SK-N-SH (cell line): ENCODE results near the gene ANGPTL4. TPM values are rescaled to one million over a fixed set of nuclear protein-coding genes. Genes with fewer than 3 reads are reported as not detected.
A peak's percentile ranks its signal among the peaks of the same experiment; 100 is the strongest.

ENCODE experiments used
- FOXM1 ChIP-seq: IDR thresholded peaks from 2 replicates; pipeline ENCODE4 v1.4.0; 2012; ENCODE audit warnings: low read depth, mild to moderate bottlenecking
- GABPA ChIP-seq: IDR thresholded peaks from 2 replicates; pipeline ENCODE4 v1.4.0; 2012; ENCODE audit warnings: low read depth, mild to moderate bottlenecking
- GATA2 ChIP-seq: sonication (generic); formaldehyde crosslinking; IDR thresholded peaks from 2 replicates; pipeline ENCODE4 v1.5.0; 2020; ENCODE audit warnings: mild to moderate bottlenecking, missing genetic modification reagents
- MEF2A ChIP-seq: IDR thresholded peaks from 2 replicates; pipeline ENCODE4 v1.4.0; 2012; ENCODE audit warnings: low read depth, borderline replicate concordance
- NFIC ChIP-seq: IDR thresholded peaks from 2 replicates; pipeline ENCODE4 v1.4.0; 2012; ENCODE audit warnings: borderline replicate concordance
- RCOR1 ChIP-seq: fragments of 150-350 bp; IDR thresholded peaks from 2 replicates; pipeline ENCODE4 v1.6.1; 2017; ENCODE audit warnings: antibody characterized with exemption, low read length
- RXRA ChIP-seq: IDR thresholded peaks from 2 replicates; pipeline ENCODE4 v1.4.0; 2012; ENCODE audit warnings: low read depth, mild to moderate bottlenecking, borderline replicate concordance
- SMC3 ChIP-seq: IDR thresholded peaks from 2 replicates; pipeline ENCODE4 v1.6.1; 2012; ENCODE audit warnings: low read depth, low read length, improper control_type of control experiment
- TCF12 ChIP-seq: IDR thresholded peaks from 2 replicates; pipeline ENCODE4 v1.4.0; 2012
- YY1 ChIP-seq: IDR thresholded peaks from 2 replicates; pipeline ENCODE4 v1.4.0; 2012; ENCODE audit warnings: low read depth, mild to moderate bottlenecking
- polyA plus RNA-seq, 3 experiments: library from polyadenylated mRNA; depleted of rRNA; stranded (reverse); fragments of >200 nt; gene quantifications; 2 replicates each; pipeline ENCODE4 v1.2.3, GENCODE V29; 2012
- TF ChIP-seq, protein P1 (sequence below): fragments of 200-600 bp; sonication (generic); IDR thresholded peaks from 2 replicates; pipeline ENCODE4 v1.6.1; 2017; ENCODE audit warnings: antibody characterized with exemption, mild to moderate bottlenecking, moderate library complexity
- TF ChIP-seq, protein P2 (sequence below): IDR thresholded peaks from 2 replicates; pipeline ENCODE4 v1.6.1; 2012; ENCODE audit warnings: mild to moderate bottlenecking, low read depth, low read length, moderate library complexity
- TF ChIP-seq, protein P3 (sequence below): IDR thresholded peaks from 2 replicates; pipeline ENCODE4 v1.4.0; 2012; ENCODE audit warnings: low read depth, borderline replicate concordance
- TF ChIP-seq, protein P4 (sequence below): IDR thresholded peaks from 2 replicates; pipeline ENCODE4 v1.4.0; 2012; ENCODE audit warnings: low read depth
- TF ChIP-seq, protein P5 (sequence below): IDR thresholded peaks from 2 replicates; pipeline ENCODE4; 2012

Gene ANGPTL4
- polyA plus RNA-seq, 1 of the 3 experiments (the other 2 are of a cell fraction) = 62.5 TPM

DNA sequence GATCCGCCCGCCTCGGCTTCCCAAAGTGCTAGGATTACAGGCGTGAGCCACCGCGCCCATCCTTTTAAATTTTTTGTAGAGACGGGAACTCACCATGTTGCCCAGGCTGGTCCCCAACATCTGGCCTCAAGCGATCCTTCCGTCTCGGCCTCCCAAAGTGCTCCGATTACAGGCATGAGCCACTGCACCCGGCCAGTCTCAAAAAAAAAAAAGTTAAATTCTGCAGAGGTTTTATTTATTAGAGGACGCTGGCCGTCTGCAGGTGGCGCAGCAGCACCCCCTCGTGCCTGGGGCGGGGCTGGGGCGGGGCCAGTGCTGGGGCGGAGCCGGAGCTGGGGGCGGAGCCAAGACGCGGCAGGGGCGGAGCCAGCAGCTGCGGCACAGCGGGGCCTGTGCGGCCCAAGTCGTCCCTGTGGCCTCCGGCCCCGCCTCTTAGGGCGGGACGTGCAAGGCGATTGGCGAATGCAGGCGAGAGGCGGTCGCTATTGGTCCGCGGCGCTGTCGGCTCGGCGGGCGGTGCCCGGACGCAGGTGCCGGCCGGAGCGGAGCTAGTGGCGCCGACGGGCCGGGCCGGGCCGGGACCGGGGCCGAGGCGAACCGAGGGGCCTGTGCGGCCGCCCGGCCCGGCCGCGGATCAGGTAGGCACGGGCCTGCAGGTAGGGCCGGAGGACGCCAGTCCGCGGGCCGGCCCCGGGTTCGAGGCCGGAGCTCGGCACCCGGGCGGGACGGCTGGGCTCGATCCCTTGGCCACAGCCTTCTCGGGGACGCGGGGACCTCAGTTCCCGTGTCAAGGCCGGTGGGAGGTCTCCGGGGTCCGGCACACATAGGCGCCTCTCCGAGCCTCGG lies 49.1 kb downstream of the ANGPTL4 start, which contains the start of gene MARCHF2 (continued):
- TF ChIP-seq, protein P1, sequence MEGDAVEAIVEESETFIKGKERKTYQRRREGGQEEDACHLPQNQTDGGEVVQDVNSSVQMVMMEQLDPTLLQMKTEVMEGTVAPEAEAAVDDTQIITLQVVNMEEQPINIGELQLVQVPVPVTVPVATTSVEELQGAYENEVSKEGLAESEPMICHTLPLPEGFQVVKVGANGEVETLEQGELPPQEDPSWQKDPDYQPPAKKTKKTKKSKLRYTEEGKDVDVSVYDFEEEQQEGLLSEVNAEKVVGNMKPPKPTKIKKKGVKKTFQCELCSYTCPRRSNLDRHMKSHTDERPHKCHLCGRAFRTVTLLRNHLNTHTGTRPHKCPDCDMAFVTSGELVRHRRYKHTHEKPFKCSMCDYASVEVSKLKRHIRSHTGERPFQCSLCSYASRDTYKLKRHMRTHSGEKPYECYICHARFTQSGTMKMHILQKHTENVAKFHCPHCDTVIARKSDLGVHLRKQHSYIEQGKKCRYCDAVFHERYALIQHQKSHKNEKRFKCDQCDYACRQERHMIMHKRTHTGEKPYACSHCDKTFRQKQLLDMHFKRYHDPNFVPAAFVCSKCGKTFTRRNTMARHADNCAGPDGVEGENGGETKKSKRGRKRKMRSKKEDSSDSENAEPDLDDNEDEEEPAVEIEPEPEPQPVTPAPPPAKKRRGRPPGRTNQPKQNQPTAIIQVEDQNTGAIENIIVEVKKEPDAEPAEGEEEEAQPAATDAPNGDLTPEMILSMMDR = peak; percentile 66
- TF ChIP-seq RCOR1 (no peak; the same call in 1 of the 2 replicates), NFIC (no peak), YY1 (no peak), MEF2A (no peak), GATA2 (CRISPR knock-in tag) (no peak), FOXM1 (no peak), SMC3 (peak; percentile 50; the same call in 1 of the 2 replicates), TCF12 (0 out of 2 replicates have a peak, but pooled peaks have one; percentile 9), GABPA (no peak), RXRA (no peak)
- TF ChIP-seq, protein P2, sequence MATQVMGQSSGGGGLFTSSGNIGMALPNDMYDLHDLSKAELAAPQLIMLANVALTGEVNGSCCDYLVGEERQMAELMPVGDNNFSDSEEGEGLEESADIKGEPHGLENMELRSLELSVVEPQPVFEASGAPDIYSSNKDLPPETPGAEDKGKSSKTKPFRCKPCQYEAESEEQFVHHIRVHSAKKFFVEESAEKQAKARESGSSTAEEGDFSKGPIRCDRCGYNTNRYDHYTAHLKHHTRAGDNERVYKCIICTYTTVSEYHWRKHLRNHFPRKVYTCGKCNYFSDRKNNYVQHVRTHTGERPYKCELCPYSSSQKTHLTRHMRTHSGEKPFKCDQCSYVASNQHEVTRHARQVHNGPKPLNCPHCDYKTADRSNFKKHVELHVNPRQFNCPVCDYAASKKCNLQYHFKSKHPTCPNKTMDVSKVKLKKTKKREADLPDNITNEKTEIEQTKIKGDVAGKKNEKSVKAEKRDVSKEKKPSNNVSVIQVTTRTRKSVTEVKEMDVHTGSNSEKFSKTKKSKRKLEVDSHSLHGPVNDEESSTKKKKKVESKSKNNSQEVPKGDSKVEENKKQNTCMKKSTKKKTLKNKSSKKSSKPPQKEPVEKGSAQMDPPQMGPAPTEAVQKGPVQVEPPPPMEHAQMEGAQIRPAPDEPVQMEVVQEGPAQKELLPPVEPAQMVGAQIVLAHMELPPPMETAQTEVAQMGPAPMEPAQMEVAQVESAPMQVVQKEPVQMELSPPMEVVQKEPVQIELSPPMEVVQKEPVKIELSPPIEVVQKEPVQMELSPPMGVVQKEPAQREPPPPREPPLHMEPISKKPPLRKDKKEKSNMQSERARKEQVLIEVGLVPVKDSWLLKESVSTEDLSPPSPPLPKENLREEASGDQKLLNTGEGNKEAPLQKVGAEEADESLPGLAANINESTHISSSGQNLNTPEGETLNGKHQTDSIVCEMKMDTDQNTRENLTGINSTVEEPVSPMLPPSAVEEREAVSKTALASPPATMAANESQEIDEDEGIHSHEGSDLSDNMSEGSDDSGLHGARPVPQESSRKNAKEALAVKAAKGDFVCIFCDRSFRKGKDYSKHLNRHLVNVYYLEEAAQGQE = no peak
- TF ChIP-seq, protein P3, sequence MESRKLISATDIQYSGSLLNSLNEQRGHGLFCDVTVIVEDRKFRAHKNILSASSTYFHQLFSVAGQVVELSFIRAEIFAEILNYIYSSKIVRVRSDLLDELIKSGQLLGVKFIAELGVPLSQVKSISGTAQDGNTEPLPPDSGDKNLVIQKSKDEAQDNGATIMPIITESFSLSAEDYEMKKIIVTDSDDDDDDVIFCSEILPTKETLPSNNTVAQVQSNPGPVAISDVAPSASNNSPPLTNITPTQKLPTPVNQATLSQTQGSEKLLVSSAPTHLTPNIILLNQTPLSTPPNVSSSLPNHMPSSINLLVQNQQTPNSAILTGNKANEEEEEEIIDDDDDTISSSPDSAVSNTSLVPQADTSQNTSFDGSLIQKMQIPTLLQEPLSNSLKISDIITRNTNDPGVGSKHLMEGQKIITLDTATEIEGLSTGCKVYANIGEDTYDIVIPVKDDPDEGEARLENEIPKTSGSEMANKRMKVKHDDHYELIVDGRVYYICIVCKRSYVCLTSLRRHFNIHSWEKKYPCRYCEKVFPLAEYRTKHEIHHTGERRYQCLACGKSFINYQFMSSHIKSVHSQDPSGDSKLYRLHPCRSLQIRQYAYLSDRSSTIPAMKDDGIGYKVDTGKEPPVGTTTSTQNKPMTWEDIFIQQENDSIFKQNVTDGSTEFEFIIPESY = no peak
- TF ChIP-seq, protein P4, sequence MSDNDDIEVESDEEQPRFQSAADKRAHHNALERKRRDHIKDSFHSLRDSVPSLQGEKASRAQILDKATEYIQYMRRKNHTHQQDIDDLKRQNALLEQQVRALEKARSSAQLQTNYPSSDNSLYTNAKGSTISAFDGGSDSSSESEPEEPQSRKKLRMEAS = peak; percentile 43; the same call in 1 of the 2 replicates
- TF ChIP-seq, protein P5, sequence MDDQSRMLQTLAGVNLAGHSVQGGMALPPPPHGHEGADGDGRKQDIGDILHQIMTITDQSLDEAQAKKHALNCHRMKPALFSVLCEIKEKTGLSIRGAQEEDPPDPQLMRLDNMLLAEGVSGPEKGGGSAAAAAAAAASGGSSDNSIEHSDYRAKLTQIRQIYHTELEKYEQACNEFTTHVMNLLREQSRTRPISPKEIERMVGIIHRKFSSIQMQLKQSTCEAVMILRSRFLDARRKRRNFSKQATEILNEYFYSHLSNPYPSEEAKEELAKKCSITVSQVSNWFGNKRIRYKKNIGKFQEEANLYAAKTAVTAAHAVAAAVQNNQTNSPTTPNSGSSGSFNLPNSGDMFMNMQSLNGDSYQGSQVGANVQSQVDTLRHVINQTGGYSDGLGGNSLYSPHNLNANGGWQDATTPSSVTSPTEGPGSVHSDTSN = peak; percentile 98
